Vagina (tissue), 2 donors: Measurements from ENCODE around the gene STX10.

ENCODE experiments used
- CTCF ChIP-seq, 3 experiments: fragments of 450-650 bp in 2 of 3; fragments of 200-600 bp in 1 of 3; sonication (generic) in 1 of 3; IDR thresholded peaks; one replicate each; pipeline ENCODE4 v1.5.1; 2017 to 2019; ENCODE audit warnings: antibody characterized with exemption in 3 of 3, mild to moderate bottlenecking in 2 of 3, moderate library complexity in 2 of 3
- POLR2A ChIP-seq, 2 donors: fragments of 450-650 bp; IDR thresholded peaks; one replicate each; pipeline ENCODE4 v1.6.1; 2017; ENCODE audit warnings: antibody characterized with exemption in 2 of 2, mild to moderate bottlenecking in 2 of 2, moderate library complexity in 2 of 2
- POLR2AphosphoS5 ChIP-seq, 2 donors: sonication (generic); formaldehyde crosslinking; IDR thresholded peaks; one replicate each; pipeline ENCODE4 v1.9.0; 2017; ENCODE audit warnings: antibody characterized with exemption in 2 of 2, mild to moderate bottlenecking in 2 of 2, low read depth in 1 of 2; ENCODE audit not compliant: insufficient read depth in 1 of 2

GRCh38 chr19:13122980-13123957 is 26.9 kb downstream of the STX10 start:
- no peak for TF ChIP-seq CTCF (IDR thresholded peaks at IDR 0.05)
- TF ChIP-seq POLR2A (IDR thresholded peaks at IDR 0.05) = no peak
- no peak for TF ChIP-seq POLR2AphosphoS5 (IDR thresholded peaks at IDR 0.05; ENCODE audit: insufficient read depth in 1 of 2, low read depth in 1 of 2)
